AG09309 (cell line): ENCODE results near the gene BRD1.
A peak's percentile ranks its signal among the peaks of the same experiment; 100 is the strongest.

Experiments
- DNase-seq: peaks from one replicate; pipeline ENCODE4 v3.0.0-alpha.2; 2010; ENCODE audit warnings: low read depth
- H3K4me3 ChIP-seq: 2 replicates; pipeline ENCODE4 v1.5.1; 2011; ENCODE audit warnings: mild to moderate bottlenecking, low read depth, low read length, moderate library complexity; ENCODE audit not compliant: control insufficient read depth
- TF ChIP-seq, protein P1 (sequence below): IDR thresholded peaks from 2 replicates; pipeline ENCODE4 v1.5.1; 2011; ENCODE audit warnings: mild to moderate bottlenecking, low read depth, low read length, inconsistent platforms; ENCODE audit not compliant: insufficient read depth, control insufficient read depth; ENCODE audit errors: missing control alignments

The BRD1 gene

GRCh38 chr22:49861642-49862495 lies 34.2 kb upstream of the BRD1 start:
- DNase-seq, result no peak
- TF ChIP-seq, protein P1, sequence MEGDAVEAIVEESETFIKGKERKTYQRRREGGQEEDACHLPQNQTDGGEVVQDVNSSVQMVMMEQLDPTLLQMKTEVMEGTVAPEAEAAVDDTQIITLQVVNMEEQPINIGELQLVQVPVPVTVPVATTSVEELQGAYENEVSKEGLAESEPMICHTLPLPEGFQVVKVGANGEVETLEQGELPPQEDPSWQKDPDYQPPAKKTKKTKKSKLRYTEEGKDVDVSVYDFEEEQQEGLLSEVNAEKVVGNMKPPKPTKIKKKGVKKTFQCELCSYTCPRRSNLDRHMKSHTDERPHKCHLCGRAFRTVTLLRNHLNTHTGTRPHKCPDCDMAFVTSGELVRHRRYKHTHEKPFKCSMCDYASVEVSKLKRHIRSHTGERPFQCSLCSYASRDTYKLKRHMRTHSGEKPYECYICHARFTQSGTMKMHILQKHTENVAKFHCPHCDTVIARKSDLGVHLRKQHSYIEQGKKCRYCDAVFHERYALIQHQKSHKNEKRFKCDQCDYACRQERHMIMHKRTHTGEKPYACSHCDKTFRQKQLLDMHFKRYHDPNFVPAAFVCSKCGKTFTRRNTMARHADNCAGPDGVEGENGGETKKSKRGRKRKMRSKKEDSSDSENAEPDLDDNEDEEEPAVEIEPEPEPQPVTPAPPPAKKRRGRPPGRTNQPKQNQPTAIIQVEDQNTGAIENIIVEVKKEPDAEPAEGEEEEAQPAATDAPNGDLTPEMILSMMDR, result no peak
- no peak overlapping the region for H3K4me3 ChIP-seq

- no peak for DNase-seq
- TF ChIP-seq, protein P1, result no peak
- no peak overlapping the region for H3K4me3 ChIP-seq
These were observed 31.2 kb upstream of the BRD1 start for GRCh38 chr22:49858827-49859226.

DNA sequence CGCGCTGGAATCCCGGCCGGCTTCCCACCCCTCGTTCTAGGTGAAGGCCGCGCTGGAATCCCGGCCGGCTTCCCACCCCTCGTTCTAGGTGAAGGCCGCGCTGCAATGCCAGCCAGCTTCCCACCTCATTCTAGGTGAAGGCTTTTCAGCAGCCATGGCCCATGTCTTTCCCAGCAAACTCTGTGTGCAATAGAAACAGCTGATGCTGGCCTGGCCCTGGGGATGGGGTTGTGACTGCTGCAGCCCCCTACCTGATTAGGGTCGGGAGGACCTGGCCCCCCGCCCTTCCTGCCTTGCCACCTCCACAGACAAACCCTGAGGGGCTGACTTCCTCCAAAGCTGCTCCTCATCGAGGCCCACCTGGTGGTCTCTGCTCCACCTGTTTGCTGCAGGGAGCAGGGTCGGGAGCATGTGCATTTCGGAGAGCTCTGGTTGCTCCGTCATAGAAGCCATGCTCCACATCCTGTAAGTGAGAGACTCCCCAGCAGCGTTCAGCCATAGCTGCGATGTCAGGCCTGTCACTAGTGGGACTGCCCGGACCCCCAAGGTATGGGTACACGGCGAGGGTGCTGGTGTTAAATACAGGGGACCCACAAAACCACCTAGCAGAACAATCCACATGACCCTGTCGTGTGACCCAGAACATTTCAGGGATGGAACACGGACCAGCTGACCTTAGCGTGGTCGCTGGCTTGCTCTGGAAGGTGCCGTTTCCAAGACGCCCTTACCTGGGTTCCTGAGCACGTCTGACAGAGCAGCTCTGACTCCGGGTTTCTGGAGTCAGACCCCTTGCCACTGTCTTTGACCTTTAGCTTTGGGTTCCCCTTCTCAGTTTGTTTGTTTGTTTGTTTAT lies 29.3 kb upstream of the BRD1 start:
- TF ChIP-seq, protein P1, result no peak
- no peak overlapping the region for H3K4me3 ChIP-seq
- no peak for DNase-seq

DNA sequence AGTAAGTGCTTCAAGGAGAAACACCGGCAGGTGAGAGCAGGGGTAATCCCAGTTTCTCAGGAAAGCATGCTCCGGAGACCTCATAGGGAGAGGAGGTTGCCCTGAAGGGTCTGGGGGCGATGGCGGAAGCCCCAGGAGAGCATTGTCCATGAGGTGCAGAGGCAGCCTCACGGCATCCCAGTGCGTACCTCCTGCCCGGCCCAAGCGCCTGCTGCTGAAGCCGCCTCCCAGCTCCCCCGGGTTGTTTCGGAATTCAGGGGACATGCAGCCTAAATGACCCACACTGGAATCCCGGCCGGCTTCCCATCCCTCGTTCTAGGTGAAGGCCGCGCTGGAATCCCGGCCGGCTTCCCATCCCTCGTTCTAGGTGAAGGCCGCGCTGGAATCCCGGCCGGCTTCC lies 28.7 kb upstream of the BRD1 start:
- no peak overlapping the region for H3K4me3 ChIP-seq
- TF ChIP-seq, protein P1, result no peak
- DNase-seq, result no peak

GRCh38 chr22:49855251-49855911 lies 27.7 kb upstream of the BRD1 start:
- DNase-seq, result no peak
- TF ChIP-seq, protein P1, result no peak
- H3K4me3 ChIP-seq, result peak overlapping the region; percentile 11
